GM21528 (cell line): ENCODE measurements around the gene PTPRG.

ENCODE experiments used
- ATAC-seq: cut with Tn5 transposase; IDR thresholded peaks from one replicate; pipeline ENCODE4 v1.9.1; 2021; ENCODE audit warnings: mild to moderate bottlenecking, moderate library complexity; ENCODE audit not compliant: unreplicated experiment, low FRiP score

Gene PTPRG

DNA sequence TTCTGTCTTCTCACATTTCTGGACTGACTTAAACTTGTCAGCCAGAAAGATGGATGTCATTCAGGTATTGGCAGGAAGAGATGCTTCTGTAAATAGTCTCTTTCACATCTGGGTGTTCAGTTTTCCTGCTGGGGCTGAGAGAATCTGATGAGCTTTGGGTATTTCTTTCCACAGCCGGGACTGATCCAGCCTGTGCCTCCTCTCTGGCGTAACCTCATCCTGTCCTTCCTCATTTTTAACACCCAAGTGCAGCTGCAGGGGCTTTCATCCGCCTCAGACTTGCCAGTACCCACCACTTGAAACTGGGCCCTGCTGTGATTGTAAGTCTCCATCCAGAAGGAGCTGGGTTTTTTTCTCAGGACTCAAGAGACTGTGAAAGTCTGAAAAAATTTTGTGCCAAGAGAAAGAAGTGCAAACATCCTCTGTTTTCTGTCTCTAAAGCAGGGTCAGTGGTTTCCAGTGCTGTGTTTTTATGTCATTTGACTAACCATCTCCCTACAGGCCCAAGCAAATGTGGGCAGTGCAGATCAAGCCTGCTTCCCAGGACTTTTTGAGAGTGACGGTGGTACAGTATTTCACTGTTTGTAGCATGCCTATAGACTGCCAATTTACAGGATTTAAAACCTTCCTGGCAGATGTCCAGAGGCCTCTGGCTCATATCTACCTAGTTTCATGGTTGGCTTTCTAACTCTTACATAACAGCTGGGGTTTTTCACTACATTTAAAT, 342.7 kb downstream of the PTPRG start:
- ATAC-seq, result no peak

DNA sequence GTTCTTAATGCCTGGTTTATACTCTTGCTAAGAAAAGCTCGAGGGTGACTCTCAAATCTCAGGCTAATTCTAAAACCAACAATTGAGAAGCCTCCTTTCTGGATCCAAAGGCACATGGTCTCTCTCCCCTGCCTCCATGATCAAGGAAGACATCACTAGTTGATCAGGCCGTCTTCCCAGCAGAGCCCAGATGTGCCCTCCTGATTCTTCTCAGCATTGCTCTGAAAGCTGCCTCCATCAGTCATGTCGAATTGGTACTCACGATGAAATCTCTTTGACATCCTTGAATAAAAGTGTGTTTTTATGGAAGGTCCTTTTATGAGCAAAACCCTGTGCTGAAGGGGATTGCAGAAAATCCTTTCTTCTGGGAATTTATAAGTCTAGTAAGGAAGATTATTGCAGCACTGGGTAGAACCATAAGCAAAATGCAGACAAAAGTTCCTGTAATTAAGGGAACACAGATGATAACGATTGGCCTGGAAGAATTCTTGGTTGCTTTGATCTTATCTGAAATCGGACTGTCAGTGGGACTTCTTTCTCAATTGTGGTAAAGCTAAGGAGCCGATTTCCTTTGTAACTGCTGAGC, 345.9 kb downstream of the PTPRG start:
- ATAC-seq, result no peak

DNA sequence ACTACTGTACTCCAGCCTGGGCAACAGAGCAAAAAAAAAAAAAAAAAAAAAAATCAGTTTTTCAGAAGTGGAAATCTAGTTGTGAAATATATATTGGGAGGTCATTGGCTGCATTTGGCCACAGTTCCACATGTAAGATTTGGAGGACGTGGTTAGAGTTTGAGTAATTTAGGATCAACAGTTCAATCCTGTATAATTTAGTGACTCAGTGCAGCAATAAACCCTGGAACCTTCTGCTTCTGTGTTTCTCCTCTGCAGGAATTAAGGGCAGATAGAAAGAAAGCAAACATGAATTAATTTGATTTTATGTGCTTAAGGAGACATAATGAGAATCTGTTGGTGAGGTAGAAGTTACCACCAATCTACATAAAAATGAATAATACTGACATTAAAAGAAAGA, 347.0 kb downstream of the PTPRG start:
- ATAC-seq, result no peak

DNA sequence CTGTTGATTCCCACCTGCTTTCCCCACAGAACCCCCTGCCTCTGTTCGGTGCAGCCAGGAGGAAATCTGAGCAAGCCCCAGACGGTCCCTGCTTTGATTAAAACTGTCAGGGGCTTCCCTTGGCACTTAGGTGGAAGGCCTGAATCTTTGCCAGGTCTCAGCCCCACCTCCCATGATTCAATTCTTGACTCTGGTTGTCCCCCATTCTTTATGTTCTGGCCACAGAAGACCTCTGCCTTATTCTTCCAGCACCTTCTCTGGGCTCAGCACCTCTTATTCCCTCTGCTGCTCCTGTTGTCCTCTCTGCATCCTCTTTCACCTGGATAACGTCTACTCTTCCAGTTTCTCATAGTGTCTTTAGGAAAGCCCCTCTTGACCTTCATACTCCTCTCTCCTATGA, 349.4 kb downstream of the PTPRG start:
- no peak for ATAC-seq

DNA sequence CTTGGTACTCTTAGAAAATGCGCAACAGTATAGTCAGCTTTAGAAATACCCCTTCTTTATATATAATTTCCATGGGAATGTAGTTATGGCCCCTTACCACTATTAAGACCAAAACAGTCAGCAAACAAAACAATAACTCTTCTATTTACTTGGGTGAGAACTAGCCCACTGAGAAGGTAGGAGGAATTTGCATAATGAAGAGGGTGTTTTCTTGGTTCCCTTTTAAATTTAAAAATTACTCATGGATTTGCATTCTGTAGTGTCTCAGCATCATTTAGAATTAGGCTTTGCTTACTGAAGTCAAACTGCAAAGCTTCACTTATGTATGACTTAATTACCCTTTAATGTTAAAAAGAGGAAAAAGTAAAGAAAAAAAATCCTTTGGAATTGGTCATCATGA, 350.8 kb downstream of the PTPRG start:
- no peak for ATAC-seq

DNA sequence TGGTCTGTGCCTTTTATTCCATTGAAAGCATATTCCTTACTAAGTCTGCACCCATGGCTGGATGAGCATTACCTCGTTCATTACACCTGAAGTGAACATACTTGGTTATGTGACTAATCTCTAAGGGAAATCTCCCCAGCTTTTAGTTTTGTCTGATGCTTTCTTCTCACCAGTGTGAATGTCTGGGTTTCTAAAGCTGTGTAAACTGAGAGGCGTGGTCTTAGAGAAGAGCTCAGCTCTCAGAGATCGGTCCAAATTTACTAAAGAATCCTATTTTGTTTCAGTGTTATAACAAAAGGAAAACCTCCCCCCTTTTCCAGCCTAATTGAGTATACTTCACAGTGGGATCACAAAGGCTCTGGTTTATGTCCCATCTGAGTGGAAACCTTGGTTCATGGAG, 352.3 kb downstream of the PTPRG start:
- ATAC-seq, result no peak

DNA sequence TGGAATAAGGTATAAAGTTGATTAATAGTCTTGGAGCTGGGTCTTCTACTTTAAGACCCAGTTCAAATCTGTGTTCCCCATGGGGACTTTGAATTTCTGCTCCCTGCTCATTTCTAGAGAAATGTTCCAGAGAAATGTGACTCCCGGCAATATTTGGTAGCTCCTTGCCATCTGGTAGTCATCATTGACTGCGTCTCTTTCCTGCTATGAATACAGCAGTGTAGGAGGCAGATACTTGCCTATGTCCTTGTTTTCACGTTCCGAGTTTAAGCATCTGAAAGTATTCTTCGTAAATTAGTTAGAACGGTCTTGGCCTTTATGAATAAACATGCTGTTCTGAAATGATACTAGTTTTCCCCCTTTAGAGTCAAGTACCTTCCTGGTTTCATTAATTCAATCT, 352.9 kb downstream of the PTPRG start:
- no peak for ATAC-seq

DNA sequence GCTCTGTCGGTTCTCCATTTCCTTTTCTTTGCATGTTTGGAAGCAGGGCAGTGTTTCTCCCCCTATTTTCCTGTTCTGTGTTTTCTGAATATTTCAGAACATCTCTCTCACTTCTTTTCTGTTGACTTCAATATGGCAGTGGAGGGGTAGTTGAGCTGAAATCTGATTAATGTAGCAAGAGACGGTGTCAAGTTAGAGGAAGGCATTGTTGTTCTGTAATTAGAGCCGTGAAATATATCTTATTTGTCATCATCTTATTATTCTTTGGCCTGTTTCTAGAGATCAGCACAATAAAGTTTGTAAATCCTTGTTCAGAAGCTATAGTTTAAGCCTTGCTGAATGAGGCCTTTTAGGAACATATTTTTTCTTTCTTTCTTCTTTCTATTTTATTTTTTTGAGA, 353.9 kb downstream of the PTPRG start:
- ATAC-seq, result no peak

DNA sequence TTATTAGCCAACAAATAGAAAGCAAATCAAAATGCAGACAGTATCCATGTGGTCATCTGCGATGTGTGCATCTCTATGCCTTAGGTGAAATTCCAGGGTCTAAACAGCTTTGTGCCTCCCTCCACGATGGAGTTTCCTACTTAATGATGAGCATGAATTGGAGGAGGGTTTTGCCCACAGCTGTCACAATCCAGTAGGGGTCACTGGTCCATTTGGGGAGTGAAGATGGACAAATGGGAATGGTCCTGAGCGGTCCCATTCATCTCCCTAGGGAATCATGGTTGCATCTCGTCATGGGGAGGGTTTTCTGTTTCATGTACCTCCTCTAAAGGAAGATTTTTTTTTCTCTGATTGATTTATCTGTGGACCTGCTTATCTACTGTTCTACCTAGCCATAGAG, 358.0 kb downstream of the PTPRG start:
- no peak for ATAC-seq

DNA sequence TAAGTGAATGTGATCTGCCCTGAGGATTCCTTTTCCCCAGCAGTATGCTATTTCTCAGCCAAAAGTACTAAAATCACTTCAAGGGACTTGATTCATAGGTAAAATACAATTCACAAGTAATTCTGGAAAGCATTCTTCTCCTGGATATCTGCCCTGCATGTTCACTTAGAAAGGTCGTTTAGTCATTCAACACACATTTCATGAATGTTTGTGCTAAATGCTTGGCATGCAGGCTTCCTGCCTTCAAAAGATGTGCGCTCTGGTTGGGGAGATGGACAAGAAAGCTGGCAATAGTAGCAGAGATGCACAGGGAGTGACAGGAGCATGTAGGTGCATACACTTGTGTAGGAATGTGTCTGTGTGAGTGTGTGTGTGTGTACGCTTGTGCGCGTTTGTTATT, 360.7 kb downstream of the PTPRG start:
- ATAC-seq, result no peak

DNA sequence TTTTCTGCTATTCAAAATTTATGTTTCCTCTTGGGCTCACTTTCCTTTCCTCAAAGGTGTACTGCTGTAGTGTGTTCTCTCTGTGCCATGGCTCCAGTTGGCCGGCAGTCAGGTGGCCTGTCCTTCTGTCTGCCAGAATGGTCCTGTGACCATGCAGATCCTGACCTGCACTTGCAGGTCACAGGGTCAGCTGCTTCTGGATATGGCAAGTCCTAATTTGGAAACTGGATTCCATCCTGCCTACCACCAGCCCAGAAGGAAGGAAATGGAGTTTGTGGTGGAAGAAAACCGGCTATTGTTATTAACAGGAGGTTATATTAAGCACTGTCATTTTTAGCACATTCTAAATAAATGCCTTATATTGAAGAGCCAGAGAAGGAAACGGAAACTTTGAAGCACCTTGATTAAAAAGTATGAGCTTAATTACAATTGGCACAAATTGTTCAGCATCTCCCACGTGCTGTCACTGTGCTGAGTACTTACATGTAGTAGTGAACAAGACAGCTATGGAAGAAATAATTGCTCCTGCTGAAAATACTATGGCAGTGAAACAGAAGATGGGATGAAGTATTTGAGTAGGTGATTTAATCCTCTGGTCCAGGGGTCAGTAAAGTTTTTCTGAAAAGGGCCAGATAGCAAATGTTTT, 362.8 kb downstream of the PTPRG start:
- ATAC-seq, result no peak

DNA sequence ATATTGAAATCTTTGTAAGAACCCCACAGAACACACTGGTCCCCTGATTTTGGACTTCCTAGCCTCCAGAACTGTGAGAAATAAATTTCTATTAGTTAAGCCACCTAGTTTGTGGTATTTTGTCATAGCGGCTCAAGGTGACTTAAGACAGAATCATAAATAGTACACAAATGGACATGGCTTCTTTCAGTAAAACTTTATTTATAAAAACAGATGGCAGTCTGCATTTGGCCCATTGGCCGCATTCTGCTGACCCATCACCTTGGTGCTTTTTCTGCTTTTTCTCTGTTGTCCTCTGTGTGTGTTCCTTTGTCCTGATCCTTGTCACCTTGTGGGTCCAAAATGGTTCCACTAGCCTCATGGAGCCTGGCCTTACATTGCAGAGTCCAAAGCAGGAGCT, 363.6 kb downstream of the PTPRG start:
- no peak for ATAC-seq

DNA sequence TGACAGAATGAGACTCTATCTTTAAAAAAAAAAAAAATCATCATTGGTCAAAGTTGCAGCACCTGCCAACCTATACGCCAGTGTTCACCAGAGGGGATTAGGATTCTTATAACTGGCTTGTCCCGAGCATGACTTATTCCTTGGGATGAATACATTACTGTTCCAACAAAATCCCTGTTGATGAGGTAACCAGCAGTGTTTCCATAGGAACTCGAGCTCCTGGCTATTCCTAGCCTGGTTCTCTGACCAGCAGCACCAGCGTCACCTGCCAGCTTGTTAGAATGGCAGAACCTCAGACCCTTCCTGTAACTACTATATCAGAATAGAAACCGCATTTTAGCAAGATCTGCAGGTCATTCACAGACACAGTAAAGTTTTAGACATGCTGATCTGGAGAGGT, 364.4 kb downstream of the PTPRG start:
- ATAC-seq, result no peak

DNA sequence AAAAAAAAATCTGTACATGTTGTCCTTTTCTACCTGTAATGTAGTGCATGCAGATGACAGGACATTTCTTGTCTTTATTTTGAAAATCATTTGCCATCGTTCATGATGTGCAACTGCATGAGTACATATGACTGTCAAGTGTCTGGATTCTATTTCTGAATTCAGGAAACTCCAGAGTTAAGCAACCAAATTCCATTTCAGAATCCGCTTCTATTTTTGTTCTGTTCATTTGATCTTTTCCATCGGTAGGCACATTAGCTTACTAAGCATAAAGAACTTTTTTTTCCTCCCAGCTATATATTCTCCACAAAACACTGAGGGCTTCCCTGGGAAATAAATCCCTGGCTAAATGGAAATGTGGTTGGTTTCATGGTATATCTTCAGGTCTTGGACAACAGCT, 365.6 kb downstream of the PTPRG start:
- ATAC-seq, result no peak

DNA sequence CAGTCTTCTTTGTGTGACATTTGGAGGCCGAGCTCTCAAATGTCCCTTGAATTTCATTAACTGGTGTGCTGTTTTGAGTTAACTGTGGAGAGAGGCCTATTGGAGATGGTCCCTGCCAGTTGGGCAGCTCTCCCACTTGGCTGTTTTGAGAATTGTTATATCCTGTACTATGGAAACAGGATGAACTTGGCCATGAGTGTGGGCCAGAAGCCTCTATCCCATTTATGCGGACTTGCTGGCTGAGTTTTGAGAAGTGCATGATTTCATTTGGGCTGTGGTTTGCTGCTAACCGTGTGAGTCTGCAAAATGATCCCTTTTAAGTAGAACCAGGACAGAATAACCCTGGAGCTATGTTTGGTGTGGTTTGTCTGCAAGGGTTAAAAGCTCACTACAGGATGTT, 366.0 kb downstream of the PTPRG start:
- no peak for ATAC-seq

DNA sequence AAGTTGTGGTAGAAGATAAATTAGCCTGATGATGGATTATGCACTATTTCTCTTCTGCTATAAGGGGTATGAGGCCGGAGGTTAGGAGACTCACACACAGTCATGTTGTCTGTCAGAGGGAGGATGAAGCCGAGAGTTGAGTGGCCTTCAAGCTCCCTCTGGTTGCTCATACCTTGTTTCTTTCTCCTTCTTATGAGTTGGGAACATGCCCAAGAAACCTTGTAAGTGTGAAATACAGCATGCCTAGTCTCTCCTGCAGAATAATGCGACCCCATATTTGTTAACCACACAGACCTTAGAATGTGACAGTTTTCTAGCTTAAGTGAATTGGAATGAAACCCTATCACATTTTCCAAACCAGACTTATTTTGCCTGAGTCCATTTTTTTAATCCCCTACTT, 366.7 kb downstream of the PTPRG start:
- ATAC-seq, result no peak

DNA sequence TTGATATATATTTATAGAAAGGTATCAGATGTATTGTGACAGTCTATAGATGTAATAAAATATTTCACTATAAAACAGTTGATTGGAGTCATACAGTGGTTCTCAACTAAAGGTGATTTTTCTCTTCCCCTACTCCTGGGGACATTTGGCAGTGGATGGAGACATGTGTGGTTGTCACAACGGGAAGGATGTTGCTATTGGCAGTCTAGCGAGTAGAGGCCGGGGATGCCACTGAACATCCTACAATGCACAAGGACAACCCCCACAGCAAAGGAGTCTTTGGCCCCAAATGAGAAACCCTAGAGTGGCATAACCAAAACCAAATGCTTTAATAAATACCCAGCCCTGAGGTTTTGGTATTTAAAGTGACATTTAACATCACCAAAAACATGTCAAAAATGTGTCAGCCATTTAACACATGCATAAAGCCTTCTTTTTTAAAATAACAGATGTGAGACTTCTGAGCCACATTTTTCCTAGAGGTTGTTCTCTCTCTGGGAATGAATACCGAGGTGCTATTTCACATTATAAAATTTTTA, 367.5 kb downstream of the PTPRG start:
- ATAC-seq, result no peak

DNA sequence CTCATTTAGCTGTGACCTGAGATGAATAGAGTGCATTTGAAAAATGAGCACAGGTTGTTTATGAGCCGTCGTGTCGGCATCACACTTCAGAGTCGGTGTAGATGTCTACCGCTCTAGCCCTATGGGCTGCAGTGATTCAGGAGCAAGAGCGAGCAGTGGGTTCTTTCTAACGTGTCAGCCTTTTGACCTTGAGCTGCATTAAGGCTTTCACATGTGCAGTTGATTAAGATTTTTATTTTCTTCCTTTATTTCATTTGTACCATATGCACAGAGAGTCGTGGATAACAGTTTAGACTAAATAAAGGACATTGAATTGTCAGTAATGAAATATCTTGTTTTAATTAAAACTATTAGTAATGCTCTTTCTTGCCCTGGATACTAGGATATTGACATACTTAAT, 368.2 kb downstream of the PTPRG start:
- ATAC-seq, result no peak

DNA sequence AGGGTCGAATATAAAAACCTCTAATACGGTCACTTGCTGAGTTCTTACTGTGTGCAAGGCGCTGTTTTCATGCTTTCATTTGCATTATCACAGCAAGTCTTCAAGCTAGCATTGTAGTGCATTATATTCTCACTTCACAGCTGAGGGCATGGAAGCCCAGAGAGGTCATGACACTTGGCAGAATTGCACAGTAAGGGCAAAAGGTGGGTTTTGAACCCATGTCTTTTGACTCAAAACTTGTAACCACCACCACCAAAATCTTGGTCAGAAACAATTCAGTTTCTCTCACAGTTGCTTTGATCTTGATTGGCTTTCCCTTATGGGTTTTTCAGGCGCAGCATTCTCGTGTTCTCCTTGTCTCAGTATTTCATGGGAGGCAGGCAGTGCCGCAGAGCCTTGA, 371.1 kb downstream of the PTPRG start:
- ATAC-seq, result no peak

DNA sequence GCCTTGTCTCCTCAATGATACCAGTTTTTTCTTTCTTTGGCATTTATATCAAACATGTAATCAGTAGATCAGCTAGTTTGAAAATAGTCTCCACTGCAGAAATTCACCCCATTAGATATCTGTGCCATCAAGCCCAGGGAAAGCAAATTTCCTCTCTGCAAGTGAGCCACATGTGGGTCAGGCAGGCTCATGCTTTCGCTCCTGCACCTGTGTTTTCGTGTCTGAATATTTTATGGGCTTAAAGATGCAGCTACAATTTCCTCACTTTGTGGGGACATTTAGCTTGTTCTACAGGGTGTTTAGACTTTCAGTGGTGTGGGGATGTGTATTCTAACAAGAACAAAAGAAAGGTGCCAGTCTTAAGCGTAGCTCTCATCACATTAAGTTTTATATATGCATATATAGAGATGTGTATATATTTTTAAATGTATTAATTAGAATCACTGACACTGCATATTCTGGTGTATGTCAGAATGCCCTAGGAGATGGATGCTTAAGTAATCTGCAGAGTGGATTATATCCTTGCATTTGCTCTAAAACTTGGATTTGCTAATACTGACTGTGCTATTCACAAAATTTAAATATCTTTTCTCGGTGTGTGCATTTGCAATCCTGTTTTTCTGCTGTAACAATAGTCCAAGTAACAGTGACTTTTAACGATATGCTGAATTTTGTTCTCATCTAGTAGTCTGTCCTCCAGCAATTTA, 372.6 kb downstream of the PTPRG start:
- no peak for ATAC-seq

DNA sequence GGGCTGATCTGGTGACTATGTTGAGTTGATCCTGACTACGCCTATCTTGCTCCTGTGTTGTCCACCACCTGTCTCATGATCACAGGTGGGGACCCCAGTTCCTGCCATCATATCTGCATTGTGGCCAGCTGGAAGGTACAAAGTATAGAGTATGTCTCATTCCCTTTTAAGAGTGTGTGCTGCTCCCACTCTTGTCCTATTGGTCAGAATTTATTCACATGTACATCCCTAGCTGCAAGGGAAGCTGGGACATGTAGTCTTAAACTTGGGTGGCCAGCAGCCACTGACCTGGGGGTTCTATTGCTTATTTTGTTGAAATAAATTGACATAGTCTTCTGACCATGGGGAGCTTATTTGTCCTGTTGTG, 373.1 kb downstream of the PTPRG start:
- no peak for ATAC-seq
